Left colon (tissue), 2 donors: ENCODE results near the gene MBNL1. TPM values are rescaled to one million over a fixed set of nuclear protein-coding genes. Genes with fewer than 3 reads are reported as not detected.

ENCODE experiments used
- ATAC-seq: fragments of 200-7000 bp; cut with Tn5 transposase; one replicate; pipeline ENCODE4 v1.9.1; 2020; ENCODE audit warnings: mild to moderate bottlenecking, moderate library complexity
- DNase-seq, 2 donors: peaks; one replicate each; pipeline ENCODE4 v3.0.0-alpha.2; 2020
- intact Hi-C, 2 donors: fragments of 100-400 bp; cut with DNase I in 1 of 2; cut with micrococcal nuclease in 1 of 2; formaldehyde crosslinking; loops; one replicate each; pipeline versions ENCODE4 v1.11.2 to v1.14.0; 2022; cut with DNase I, micrococcal nuclease
- total RNA-seq, 2 donors: library from RNA; stranded (reverse); fragmentation: NEBNext Ultra II Directional; extraction: Animal tissue kit (Norgen Biotek cat#: 25700); gene quantifications; one replicate each; pipeline ENCODE4 v1.2.1, GENCODE V29; 2021
- donor health status: DM: no; HTN: no; CAD: no.
- donor health status: DM: yes; HTN: yes; CAD: no.

Gene MBNL1
- total RNA-seq, 2 donors from 2014 or later, result 154 to 183 TPM

DNA sequence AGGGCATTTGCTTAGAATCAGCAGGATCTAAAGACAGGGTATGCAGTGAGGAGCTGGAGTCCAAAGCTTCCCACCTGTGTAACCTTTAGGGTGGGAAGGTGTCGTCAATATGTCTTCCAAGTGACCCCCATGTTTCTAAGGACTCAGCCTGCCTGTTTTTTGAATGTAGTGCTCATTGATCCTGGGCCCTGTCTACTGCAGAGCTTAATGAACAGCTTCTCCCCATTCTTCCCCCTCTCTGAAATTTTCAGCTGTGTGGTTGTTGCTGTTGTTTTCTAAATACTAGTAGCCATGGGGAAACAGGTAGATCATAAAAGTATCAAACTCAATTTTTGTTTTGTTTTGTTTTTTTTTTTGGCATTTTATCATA lies 39.7 kb downstream of the MBNL1 start:
- ATAC-seq, result peak; percentile 8
- no peak for DNase-seq
- intact Hi-C loops, result no loop called here

DNA sequence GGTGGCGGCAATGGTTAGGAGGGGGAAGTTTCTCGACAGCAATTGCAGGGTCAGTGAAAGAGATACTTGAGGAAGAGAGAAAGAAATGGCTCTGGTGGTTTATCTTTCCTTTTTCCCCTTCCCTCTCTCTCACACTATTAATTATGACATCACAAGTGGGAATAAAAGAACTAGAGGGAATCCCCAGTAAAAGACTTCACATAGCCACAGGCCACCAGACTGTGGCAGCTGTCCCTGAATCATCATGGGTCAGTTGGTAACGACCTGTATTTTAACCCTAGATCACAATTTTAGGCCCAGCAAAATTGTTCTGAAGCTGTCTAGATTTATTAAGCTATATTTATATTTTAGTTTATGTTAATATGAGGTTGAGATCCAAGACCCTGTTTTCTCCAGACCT lies 40.3 kb downstream of the MBNL1 start:
- intact Hi-C loops, result no loop called here
- ATAC-seq (no peak), DNase-seq (no peak)

DNA sequence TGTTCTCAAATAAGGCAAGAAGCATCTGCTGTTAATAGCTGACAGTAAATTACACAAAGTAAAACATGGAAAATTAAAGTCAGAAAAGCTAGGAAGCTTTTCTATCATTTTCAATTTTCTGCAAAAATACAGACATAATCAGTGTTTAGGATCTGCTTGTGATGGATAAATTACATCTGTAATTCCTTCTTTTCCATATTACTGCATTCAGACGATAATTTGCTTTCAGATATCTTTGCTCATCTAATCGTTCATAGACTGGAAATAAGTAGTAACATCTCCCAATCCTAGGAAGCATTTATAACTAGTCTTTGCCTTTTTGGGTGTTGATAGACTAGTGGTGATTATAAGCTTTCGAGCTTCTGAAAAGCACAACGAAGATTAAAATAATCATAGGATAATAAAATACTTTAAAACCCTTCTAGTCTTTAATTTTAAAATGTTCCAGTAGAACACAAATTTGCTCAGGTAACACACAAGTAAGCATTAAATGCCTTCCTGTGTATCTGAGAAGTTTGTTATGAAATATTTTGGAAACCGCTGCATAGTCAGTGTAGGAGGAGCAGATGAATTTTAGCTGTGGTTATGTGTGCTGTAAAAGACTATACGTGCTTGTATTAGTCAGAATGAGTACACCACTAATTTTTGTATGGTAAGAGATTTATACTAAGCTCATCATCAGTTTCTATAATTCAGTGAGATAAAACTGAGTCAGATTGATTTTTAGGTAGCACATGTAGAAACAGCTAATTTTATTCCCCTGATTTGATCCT lies 41.0 kb downstream of the MBNL1 start:
- ATAC-seq (no peak), DNase-seq (no peak)
- intact Hi-C loops, result no loop called here

DNA sequence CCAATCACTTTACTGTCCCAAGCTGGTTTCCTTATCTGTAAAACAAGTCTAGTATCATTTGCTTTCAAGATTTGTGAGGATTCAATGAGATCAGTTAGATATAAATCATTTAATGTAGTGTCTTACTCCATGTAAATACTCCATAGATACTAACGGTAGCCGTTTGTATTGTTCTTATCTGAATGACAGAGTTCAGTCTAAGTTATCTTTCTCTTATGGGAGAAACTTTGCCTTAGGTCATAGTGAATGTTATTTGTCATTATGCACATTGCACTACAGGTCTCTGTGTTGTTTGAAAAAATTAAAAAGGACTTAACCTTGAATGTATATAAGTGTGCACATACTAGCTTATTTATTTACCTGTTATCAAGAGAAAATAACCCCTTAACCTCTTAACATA lies 44.7 kb downstream of the MBNL1 start:
- no peak for DNase-seq
- peak; percentile 62 for ATAC-seq
- intact Hi-C loops, result no loop called here

DNA sequence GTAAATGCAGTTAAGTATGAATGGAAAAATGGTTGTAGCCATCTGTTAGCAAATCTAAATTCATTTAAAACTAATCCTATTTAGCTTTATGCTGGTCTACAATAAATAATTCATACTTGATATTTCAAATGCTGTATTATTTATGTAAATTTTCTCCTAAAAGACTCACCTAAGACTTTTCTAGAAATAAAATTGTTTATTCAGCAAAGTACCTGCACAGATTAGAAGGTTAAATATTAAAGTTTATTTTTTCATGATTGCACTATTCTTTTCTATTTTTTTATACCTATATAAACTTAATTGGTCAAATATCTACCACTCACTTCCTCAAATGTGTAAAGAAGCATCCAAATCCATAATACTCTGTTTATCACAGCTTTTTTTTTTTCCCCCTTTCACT lies 45.2 kb downstream of the MBNL1 start:
- DNase-seq (no peak), ATAC-seq (no peak)
- intact Hi-C loops, result no loop called here

DNA sequence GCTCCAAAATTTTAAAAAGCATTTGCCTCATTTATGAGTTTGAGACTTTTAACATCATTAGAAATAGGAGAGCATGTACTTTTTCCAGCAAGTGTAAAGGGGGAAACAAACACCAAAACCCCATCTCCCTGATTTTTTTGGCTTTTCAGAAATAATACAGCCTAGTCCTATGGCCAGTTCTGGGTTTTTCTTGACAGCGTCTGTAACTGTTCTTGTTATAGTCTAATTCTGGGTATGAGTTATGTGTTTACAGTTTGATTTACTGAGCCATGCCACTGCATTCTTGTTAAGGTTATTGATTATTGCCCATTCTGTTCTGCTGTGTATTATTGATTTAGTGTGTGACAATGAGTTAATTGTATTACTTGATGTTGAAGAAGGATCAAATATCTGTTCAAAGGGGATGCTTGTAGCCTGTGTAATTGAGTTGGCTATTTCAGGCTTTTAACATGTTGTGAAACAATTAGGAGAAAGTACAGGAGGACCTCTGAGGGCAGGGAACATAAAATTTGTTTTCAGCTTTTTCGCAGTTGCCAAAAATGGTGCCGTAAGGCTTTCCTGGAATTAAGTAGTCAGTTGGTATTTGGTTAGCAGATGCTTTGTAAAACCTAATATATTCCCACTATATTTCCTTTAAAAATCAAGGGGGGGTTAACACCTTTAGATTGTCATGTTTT lies 46.1 kb downstream of the MBNL1 start:
- ATAC-seq, result no peak
- DNase-seq, result no peak
- intact Hi-C loops, result no loop called here

DNA sequence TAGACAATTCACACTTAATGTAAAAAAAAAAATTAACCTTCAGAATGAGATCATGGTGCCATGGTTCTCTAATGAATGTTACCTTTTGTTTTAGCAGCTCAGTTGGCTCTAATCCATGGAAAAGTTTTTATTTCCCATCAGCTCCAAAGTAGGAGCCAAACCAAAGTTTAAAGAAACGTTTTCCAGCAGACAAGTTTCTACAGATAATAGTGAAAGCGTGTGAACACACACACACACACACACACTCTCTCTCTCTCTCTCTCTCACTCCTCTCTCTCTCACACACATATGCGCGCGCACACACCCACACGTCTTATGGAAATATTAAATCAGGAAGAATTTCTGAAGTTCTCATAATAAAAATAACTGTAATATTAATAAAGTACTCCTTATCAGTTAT lies 46.9 kb downstream of the MBNL1 start:
- no peak for DNase-seq

DNA sequence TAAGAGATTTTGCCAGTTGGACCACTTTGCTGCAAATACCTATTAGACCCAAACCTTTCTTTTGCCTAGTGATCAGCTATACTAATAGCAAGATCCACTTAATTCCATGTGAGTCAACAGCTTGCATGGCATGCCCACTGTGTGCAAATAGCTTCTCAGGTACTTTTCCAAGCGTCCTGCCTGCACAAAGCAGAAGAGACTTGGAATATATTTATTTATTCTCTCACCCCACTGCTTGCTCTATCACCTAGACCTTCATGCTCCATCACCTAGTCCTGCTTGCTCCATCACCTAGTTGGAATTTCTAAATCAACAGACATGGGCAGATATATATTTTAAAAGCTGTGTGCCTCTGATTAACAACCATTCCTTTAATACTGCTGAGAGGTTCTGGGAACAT lies 47.6 kb downstream of the MBNL1 start:
- ATAC-seq, result no peak
- no peak for DNase-seq
- intact Hi-C loops, result no loop called here

More for the DNA sequence above, 46.9 kb downstream of the MBNL1 start:
- intact Hi-C loops, result no loop called here
- no peak for ATAC-seq

DNA sequence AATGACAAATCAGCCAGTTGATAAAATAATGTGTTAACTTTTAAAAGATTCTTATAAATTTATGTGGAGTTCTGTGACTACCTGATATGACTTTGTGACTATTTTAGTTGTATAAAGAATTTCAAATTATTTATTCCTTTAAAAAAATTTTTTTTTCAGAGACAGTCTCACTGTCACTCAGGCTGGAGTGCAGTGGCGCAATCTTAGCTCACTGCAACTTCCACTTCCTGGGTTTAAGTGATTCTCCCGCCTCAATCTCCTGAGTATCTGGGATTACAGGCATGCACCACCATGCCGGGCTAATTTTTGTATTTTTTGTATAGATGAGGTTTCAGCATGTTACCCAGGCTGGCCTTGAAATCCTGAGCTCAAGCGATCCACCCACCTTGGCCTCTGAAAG lies 48.5 kb downstream of the MBNL1 start:
- ATAC-seq (no peak), DNase-seq (no peak)
- intact Hi-C loops, result no loop called here

DNA sequence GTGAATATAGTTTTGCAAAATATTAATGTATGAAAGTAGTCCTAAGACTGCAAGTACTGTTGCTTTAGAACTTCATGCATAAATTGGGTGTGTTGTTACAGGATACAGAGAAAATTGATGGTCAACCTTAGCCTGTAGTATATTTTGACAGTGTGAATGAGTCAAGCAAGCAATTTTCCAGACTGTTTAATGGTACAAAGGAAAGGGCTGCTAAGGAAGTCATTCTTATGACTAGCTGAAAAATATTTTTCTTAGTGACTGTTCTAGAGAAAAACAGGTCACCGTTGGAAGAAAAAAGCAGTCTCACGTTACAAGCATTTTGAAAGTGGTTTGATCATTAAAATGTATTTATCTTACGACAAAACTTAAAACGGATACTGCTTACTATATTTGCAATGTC lies 49.2 kb downstream of the MBNL1 start:
- ATAC-seq, result no peak

DNA sequence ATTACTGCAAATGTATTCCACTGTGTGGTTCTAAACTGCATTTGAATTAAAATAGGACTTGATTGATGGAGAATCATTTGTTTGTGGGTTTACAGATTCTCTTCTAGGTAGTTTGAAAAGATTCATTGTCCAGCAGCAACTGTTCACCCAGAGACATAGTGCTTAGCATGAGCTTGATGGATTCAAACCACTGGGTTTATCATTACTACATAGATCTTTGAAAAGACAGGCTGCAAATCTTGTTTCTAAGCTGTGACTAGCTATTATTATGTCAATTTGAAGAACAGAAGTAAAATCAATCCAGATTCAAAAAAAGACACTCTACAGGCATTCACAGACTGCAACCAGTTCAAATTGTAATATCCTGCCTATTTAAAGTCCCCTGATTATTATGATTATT lies 49.8 kb downstream of the MBNL1 start:
- intact Hi-C loops, result no loop called here
- ATAC-seq, result no peak
- no peak for DNase-seq

More for the DNA sequence above, 49.2 kb downstream of the MBNL1 start:
- intact Hi-C loops, result no loop called here
- no peak for DNase-seq

DNA sequence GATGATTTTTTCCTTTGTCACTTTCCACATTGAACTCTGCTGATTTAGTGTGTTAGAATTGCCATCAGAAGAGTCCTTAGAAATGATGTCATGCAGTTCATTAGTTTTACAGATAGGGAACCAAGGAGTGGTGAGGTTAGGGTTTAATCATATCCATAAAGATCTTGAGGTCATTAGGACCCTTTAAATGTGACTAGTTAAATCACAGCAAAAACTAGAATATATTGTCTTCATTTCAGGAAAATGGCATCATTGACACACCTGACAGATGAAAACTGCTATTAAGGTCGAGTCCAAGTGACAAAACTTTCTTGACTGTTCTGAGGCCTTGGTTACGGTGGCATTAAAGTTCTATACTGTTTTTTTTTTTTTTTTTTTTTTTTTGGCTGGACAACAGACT lies 50.5 kb downstream of the MBNL1 start:
- intact Hi-C loops, result no loop called here
- ATAC-seq, result no peak
- no peak for DNase-seq

DNA sequence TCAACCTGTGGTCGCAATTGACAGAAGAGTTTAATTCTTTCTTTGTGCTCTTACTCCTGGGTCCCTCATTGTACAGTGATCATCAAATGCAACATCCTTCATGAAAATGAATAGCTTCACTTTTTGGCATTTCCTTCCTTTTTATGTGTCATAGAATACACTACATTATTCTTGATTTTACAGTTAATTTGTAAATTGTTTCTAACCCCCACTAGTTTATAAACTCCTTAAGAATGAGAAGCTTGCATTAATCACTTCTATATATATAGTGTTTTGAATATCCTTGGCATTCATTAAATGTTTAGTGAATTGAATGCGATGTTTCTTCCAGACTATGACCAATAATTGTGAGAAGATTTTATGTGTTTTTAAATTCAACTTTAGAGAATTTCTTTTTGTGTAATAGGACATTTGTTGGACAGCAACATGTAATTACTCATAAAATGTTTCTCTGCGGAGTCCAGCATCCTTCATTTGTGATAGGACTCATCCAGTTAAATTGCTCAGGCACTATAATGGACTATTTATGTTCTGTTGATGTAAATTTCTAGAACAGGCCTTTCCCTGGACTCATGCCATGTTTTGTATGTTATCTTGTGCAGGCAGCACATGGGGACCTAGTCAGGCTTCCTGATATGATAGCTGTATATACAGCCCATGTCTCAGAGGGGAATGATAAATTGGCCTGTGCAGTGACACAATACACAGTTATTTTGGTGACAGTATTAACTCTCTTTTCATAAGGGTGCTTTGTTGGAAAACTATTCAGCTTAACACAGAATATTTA lies 51.3 kb downstream of the MBNL1 start:
- intact Hi-C loops, result no loop called here
- DNase-seq (no peak), ATAC-seq (peak; percentile 35)

DNA sequence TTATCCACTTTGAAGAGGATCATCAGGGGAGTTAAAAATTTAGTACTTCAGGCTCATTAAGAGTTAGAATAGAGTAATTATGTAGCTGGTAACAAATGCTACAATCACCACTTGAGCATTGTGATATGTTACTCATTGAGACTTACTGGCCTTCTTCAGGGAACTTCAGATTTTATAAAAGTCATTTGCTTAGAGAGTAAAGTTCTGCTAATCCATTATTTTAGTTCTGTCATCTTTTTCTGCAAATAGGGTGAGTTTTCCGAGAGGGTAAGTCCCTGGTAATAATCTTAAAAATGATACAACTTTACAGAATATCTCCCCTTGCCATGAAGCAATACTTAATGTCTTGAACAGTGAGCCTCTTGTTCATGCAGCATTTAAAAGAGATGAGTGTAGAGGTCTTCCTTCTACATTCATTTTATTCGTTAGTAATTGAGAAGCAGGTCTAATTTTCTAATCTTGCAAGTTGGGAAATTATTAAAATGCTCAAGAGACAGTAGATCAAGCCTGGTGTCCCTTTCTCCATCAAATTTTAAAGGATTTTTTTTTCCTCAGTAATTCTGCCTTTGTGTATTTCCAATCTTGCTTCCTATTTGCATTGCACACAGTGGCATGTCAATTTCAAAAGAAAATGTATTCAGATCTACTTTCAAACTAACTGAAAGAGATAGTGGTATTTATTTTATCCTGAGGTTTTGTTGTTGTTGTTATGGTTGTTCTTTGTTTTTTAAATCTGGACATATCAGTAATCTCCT lies 52.6 kb downstream of the MBNL1 start:
- no peak for DNase-seq
- intact Hi-C loops, result no loop called here
- ATAC-seq, result no peak

DNA sequence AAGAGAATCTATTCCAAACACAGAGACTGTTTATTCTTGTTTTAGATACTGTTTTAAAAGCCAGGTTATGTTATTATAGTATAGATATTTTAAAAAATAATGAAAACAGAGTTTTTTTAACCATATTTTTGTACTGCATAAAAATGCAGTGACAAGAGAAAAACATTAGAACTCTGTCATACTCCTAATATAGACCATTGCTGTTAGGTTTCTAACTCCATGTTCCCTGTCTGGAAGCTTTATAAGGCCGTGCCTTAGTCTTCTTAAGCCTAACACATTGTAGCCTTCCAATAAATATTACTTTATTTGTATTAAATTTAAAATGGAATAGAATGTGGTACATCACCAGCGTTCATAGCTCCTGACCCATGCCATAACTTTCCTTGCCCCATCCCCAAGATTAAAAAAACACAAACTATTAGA lies 53.2 kb downstream of the MBNL1 start:
- no peak for ATAC-seq
- intact Hi-C loops, result no loop called here

DNA sequence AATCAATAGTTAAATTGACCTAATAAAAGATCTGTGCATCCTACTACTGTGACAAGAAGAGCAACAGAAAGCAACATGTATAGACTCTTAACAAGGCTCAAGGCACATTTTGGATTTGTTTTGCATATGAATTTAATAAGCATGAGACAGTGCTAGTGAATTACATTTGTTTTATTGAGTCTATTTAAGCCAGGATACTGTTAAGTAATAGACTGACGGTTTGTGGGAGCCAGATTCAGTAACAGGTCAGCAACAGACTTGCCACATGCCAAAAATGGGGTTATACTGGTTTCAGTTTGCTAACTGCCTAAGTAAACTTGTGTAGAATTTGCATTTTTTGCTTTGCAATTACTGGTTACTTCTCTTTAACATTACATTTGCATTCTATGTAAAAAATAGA lies 54.0 kb downstream of the MBNL1 start:
- intact Hi-C loops, result no loop called here
- DNase-seq, result no peak
- no peak for ATAC-seq

More for the DNA sequence above, 53.2 kb downstream of the MBNL1 start:
- no peak for DNase-seq

DNA sequence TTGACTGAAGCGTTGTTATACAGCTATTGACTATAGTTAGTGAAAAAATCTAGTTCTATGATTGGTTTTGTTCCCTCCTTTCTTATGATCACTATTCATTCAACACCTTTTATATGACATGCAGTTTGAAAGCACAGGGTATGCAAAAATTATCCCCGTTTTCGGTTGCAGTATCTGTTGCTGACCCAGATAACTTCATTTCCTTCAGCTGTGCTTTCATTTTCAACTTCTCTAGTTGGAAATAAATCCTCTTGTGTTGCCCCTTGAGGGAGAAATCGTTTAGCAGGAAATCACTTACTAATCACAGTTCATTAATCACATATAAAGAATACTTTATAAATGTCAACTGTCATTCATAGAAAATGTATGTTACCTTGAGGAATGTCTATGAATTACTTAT lies 55.1 kb downstream of the MBNL1 start:
- ATAC-seq, result no peak
- intact Hi-C loops, result no loop called here
- no peak for DNase-seq

DNA sequence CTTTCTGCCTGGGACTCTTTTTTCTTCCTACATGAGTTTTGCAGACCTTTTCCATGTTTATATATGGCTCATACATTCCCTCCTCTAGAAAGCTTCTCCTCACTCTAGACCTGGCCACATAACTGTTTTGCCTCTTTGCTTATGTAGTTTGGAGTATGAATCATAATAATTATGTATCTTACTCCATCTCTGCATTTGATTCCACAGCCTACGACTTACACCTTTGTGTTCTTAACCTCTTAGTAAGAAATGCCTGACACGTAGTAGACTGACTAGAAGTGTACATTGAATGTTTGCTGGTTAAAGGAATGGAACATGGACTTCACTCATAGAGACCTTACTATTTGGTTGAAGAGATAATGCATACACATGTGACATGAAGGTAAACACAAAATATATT lies 56.4 kb downstream of the MBNL1 start:
- no peak for ATAC-seq
- DNase-seq, result no peak
- intact Hi-C loops, result no loop called here

DNA sequence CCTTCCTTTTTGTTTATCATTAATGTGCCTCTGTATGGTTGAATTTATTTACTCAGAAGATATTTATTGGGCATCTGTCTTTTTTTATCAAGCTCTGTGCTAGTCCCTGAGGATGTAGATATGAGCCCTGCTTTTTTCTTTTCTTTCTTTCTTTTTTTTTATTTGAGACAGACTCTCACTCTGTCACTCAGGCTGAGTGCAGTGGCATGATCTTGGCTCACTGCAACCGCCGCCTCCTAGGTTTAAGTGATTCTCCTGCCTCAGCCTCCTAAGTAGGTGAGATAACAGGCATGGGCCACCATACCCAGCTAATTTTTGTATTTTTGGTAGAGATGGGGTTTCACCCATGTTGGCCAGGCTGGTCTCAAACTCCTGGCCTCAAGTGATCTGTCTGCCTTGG lies 58.5 kb downstream of the MBNL1 start:
- ATAC-seq (no peak), DNase-seq (no peak)
- intact Hi-C loops, result no loop called here
